Tibial artery (tissue), 4 donors: ENCODE data around the gene DGAT2.

Source experiments
- DNase-seq, 2 donors: peaks; one replicate each; pipeline ENCODE4 v3.0.0-alpha.2; 2019
- H3K27ac ChIP-seq, 2 donors: fragments of 200-600 bp; sonication (generic) in 1 of 2; 1 replicate in 1 of 2; 2 replicates in 1 of 2; pipeline ENCODE4 v1.5.1; 2018 to 2019; ENCODE audit warnings: mild to moderate bottlenecking in 1 of 2
- H3K27me3 ChIP-seq, 2 donors: fragments of 200-600 bp; sonication (generic) in 1 of 2; one replicate each; pipeline versions ENCODE4 v1.5.1 to v1.6.0; 2016 to 2019
- H3K36me3 ChIP-seq, 3 donors: fragments of 200-600 bp; sonication (generic) in 2 of 3; one replicate each; pipeline ENCODE4 v1.5.1; 2016 to 2019; ENCODE audit warnings: mild to moderate bottlenecking in 2 of 3
- H3K4me1 ChIP-seq, 4 donors: fragments of 200-600 bp; sonication (generic) in 2 of 4; 1 replicate in 3 of 4; 2 replicates in 1 of 4; pipeline ENCODE4 v1.5.1; 2016 to 2019
- H3K4me3 ChIP-seq, 2 donors: fragments of 200-600 bp; sonication (generic) in 1 of 2; 1 replicate in 1 of 2; 2 replicates in 1 of 2; pipeline ENCODE4 v1.5.1; 2018 to 2019; ENCODE audit warnings: mild to moderate bottlenecking in 2 of 2
- H3K9me3 ChIP-seq, 3 donors: fragments of 200-600 bp; sonication (generic) in 1 of 3; one replicate each; pipeline ENCODE4 v1.5.1; 2016 to 2019
- CTCF ChIP-seq, 2 experiments: fragments of 200-600 bp in 1 of 2; fragments of 450-650 bp in 1 of 2; IDR thresholded peaks; one replicate each; pipeline ENCODE4 v1.5.1; 2017 to 2019; ENCODE audit warnings: antibody characterized with exemption in 2 of 2, mild to moderate bottlenecking in 1 of 2, moderate library complexity in 1 of 2
- intact Hi-C: fragments of 100-400 bp; cut with DNase I; formaldehyde crosslinking; loops from one replicate; pipeline ENCODE4 v1.15.0; 2023; ENCODE audit warnings: low total_unique reads

Gene DGAT2

GRCh38 chr11:75770102-75770501, 1.5 kb downstream of the DGAT2 start:
- intact Hi-C loops, result no loop called here
- Histone ChIP-seq H3K36me3 (no peaks in the 10 kb centered on the region), H3K27me3 (peaks cover 0 to 4% of the 10 kb centered on the region in 2 donors), H3K4me1 (peaks cover 0 to 25% (median 18%) of the 10 kb centered on the region in 4 donors), H3K27ac (no peak overlapping the region), H3K4me3 (no peak overlapping the region), H3K9me3 (no peaks in the 10 kb centered on the region)
- peak in 1 of 2 donors; percentile 9 for DNase-seq
- no peak for TF ChIP-seq CTCF (IDR thresholded peaks at IDR 0.05)

GRCh38 chr11:75771646-75772410, 3.2 kb downstream of the DGAT2 start:
- peak; percentile 51 to 58 for DNase-seq
- H3K36me3 ChIP-seq, result no peaks in the 10 kb centered on the region
- peaks cover 0 to 4% of the 10 kb centered on the region in 2 donors for H3K27me3 ChIP-seq
- TF ChIP-seq CTCF (IDR thresholded peaks at IDR 0.05), result no peak
- H3K4me1 ChIP-seq, result peaks cover 0 to 25% (median 18%) of the 10 kb centered on the region in 4 donors
- H3K9me3 ChIP-seq, result no peaks in the 10 kb centered on the region
- H3K27ac ChIP-seq, result no peak overlapping the region
- intact Hi-C loops, result no loop called here
- H3K4me3 ChIP-seq, result no peak overlapping the region

GRCh38 chr11:75773595-75774353, 5.2 kb downstream of the DGAT2 start:
- peaks cover 0 to 3% of the 10 kb centered on the region in 2 donors for H3K27me3 ChIP-seq
- no peak for TF ChIP-seq CTCF (IDR thresholded peaks at IDR 0.05)
- DNase-seq, result no peak
- no peak overlapping the region for H3K27ac ChIP-seq
- H3K4me1 ChIP-seq, result peaks cover 0 to 9% (median 4%) of the 10 kb centered on the region in 4 donors
- no peaks in the 10 kb centered on the region for H3K9me3 ChIP-seq
- no peaks in the 10 kb centered on the region for H3K36me3 ChIP-seq
- H3K4me3 ChIP-seq, result no peak overlapping the region
- intact Hi-C loops, result no loop called here

GRCh38 chr11:75775056-75775455, 6.5 kb downstream of the DGAT2 start:
- no peak for TF ChIP-seq CTCF (IDR thresholded peaks at IDR 0.05)
- H3K27ac ChIP-seq, result no peak overlapping the region
- intact Hi-C loops, result no loop called here
- H3K4me3 ChIP-seq, result no peak overlapping the region
- no peaks in the 10 kb centered on the region for H3K4me1 ChIP-seq
- DNase-seq, result no peak
- no peaks in the 10 kb centered on the region for H3K9me3 ChIP-seq
- H3K36me3 ChIP-seq, result no peaks in the 10 kb centered on the region
- H3K27me3 ChIP-seq, result no peaks in the 10 kb centered on the region

- intact Hi-C loops, result no loop called here
- H3K27ac ChIP-seq, result no peak overlapping the region
- no peaks in the 10 kb centered on the region for H3K27me3 ChIP-seq
- no peak for TF ChIP-seq CTCF (IDR thresholded peaks at IDR 0.05)
- H3K9me3 ChIP-seq, result no peaks in the 10 kb centered on the region
- H3K36me3 ChIP-seq, result no peaks in the 10 kb centered on the region
- DNase-seq, result no peak
- no peaks in the 10 kb centered on the region for H3K4me1 ChIP-seq
- no peak overlapping the region for H3K4me3 ChIP-seq
Observed at GRCh38 chr11:75776546-75776945, 8.0 kb downstream of the DGAT2 start.
